ENCODE measurements around the gene CD36. TPM values are rescaled to one million over a fixed set of nuclear protein-coding genes. Genes with fewer than 3 reads are reported as not detected.
A peak's percentile ranks its signal among the peaks of the same experiment; 100 is the strongest.

CD36 gene
- total and polyA plus RNA-seq, 12 donors = 190 to 1,458 (median 916) TPM

- intact Hi-C loops (cut with DNase I) = no loop called here
- no peak overlapping the region for H3K4me3 ChIP-seq
- H3K27ac ChIP-seq = peak overlapping the region in 3 of 10 donors; percentile 19 to 82 (median 63)
- TF ChIP-seq CTCF (IDR thresholded peaks at IDR 0.05) = no peak
- peaks cover 0 to 12% (median 4%) of the 10 kb centered on the region in 11 donors for H3K9me3 ChIP-seq
- no peaks in the 10 kb centered on the region for H3K36me3 ChIP-seq
- ATAC-seq = no peak
- no peaks in the 10 kb centered on the region for H3K27me3 ChIP-seq
- peaks cover 5 to 80% (median 50%) of the 10 kb centered on the region in 9 donors for H3K4me1 ChIP-seq
- no peak for DNase-seq
Measured at GRCh38 chr7:80619741-80620140, 18.7 kb upstream of the CD36 start.

- TF ChIP-seq CTCF (IDR thresholded peaks at IDR 0.05) = no peak
- ATAC-seq (peak in 6 of 8 donors; percentile 27 to 60 (median 53)), DNase-seq (no peak)
- Histone ChIP-seq H3K9me3 (peaks cover 0 to 12% (median 4%) of the 10 kb centered on the region in 11 donors), H3K4me1 (peaks cover 5 to 63% (median 52%) of the 10 kb centered on the region in 9 donors), H3K4me3 (no peak overlapping the region), H3K27me3 (no peaks in the 10 kb centered on the region), H3K36me3 (no peaks in the 10 kb centered on the region), H3K27ac (peak overlapping the region; percentile 16 to 82 (median 71))
- WGBS, 2 donors = 22 to 41% methylated on average over 1 of the region's 1 CpG
- intact Hi-C loops (cut with DNase I) = no loop called here
Measured at GRCh38 chr7:80622541-80622940, 15.9 kb upstream of the CD36 start.

- ATAC-seq (peak; percentile 53 to 92 (median 76)), DNase-seq (peak in 1 of 2 donors; percentile 60)
- intact Hi-C loops (cut with DNase I) = no loop called here
- Histone ChIP-seq H3K4me3 (peak overlapping the region in 8 of 10 donors; percentile 6 to 48 (median 41)), H3K27ac (peak overlapping the region; percentile 41 to 82 (median 74)), H3K9me3 (peaks cover 0 to 9% (median 4%) of the 10 kb centered on the region in 11 donors), H3K36me3 (no peaks in the 10 kb centered on the region), H3K4me1 (peaks cover 5 to 66% (median 46%) of the 10 kb centered on the region in 9 donors), H3K27me3 (no peaks in the 10 kb centered on the region)
- 21 to 38% methylated on average over 3 of the region's 3 CpGs for WGBS, 2 donors
- TF ChIP-seq CTCF (IDR thresholded peaks at IDR 0.05) = peak in 2 of 9 donors; percentile 9 to 10
Measured at GRCh38 chr7:80623503-80624252, 14.8 kb upstream of the CD36 start.

GRCh38 chr7:80624763-80625162 lies 13.7 kb upstream of the CD36 start:
- ATAC-seq (peak; percentile 66 to 78 (median 73)), DNase-seq (no peak)
- intact Hi-C loops (cut with DNase I) = no loop called here
- H3K36me3 ChIP-seq = no peaks in the 10 kb centered on the region
- H3K4me1 ChIP-seq = peaks cover 5 to 76% (median 53%) of the 10 kb centered on the region in 9 donors
- 48 to 62% methylated on average over 1 of the region's 1 CpG for WGBS, 2 donors
- no peaks in the 10 kb centered on the region for H3K9me3 ChIP-seq
- no peak for TF ChIP-seq CTCF (IDR thresholded peaks at IDR 0.05)
- H3K4me3 ChIP-seq = peak overlapping the region in 8 of 10 donors; percentile 6 to 48 (median 41)
- H3K27ac ChIP-seq = peak overlapping the region; percentile 41 to 82 (median 74)
- no peaks in the 10 kb centered on the region for H3K27me3 ChIP-seq

All from heart right ventricle (tissue), 16 donors.